Activated CD8-positive, alpha-beta memory T cell treated with anti-CD3 and anti-CD28 coated beads, Interleukin-2, amount 50 U/mL, for 48 hours (primary cell): Measurements from ENCODE around the gene IL16.
"Not testable (repeated sequence)": the region's sequence is repeated elsewhere in the genome, so short reads cannot be mapped to it uniquely, and the experiment has no call there.

Experiments
- DNase-seq: peaks from one replicate; pipeline ENCODE4 v3.0.0-alpha.2; 2020

Gene IL16

GRCh38 chr15:81343371-81343770, 146.7 kb downstream of the IL16 start:
- DNase-seq: no peak

GRCh38 chr15:81346611-81347010, 149.9 kb downstream of the IL16 start:
- no peak for DNase-seq

GRCh38 chr15:81347910-81348309, 151.2 kb downstream of the IL16 start:
- DNase-seq: no peak

- DNase-seq: not testable (repeated sequence)
Observed at GRCh38 chr15:81348691-81349090, 152.0 kb downstream of the IL16 start.

GRCh38 chr15:81349271-81349670, 152.6 kb downstream of the IL16 start:
- DNase-seq: no peak

- no peak for DNase-seq
Observed at GRCh38 chr15:81351651-81352050, 155.0 kb downstream of the IL16 start.

- DNase-seq: no peak
Observed at GRCh38 chr15:81356252-81356651, 159.6 kb downstream of the IL16 start.

- DNase-seq: no peak
Observed at GRCh38 chr15:81357180-81357686, 160.6 kb downstream of the IL16 start.

GRCh38 chr15:81358248-81358647, 161.6 kb downstream of the IL16 start:
- no peak for DNase-seq

GRCh38 chr15:81360491-81360890, 163.8 kb downstream of the IL16 start:
- DNase-seq: no peak

GRCh38 chr15:81361891-81362290, 165.2 kb downstream of the IL16 start:
- no peak for DNase-seq

- DNase-seq: no peak
Observed at GRCh38 chr15:81362790-81363189, 166.1 kb downstream of the IL16 start.

- no peak for DNase-seq
Observed at GRCh38 chr15:81363276-81363675, 166.6 kb downstream of the IL16 start.
